Measurements from ENCODE around the gene MAPK8IP1. TPM values are rescaled to one million over a fixed set of nuclear protein-coding genes. Genes with fewer than 3 reads are reported as not detected.

Gene MAPK8IP1
- total RNA-seq, 1 donor from 2014 or later = 48.1 TPM

DNA sequence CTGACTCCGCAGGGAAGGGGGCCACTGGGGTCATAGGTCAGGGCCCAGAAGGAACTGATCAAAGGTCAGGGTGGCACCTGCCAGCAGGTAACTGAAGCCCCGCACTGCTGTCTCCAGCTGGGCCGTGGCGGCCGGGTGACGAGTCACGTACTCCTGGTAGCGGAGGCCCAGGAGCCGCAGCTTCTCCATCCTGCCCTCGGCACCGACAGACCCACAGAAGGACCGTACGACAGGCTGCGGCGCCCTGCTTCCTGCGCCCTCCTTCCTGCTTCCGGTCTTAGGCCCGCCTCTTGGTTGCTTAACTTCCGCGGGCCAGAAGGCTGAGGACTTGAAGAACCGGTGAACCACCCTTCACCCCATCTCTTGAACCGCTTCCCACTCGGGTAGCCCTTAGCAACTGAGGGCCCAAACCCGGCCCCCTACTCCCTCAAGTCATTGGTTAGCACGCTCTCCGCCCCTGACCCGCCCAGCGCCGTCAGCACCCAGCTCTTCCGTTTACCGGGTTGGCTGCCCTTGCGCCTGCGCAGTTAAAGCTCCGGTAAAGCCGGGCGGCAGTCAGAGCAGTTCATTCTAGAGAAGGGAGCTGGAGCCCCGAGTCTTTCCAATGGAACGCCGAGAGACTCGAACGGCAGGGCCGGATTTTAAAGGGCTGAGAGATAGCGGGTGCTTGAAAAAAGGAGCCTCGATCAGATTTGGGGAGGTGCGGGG, 32.3 kb downstream of the MAPK8IP1 start, which contains the start of gene PEX16:
Gene PEX16, minus strand, starts transcription at position 255 of the 708 bp plus-strand sequence. Its CDS starts 66 bp downstream, at position 189.
- H3K36me3 Mint-ChIP-seq (ENCODE audit: insufficient read depth) = no peaks in the 10 kb centered on the region
- no peaks in the 10 kb centered on the region for H3K9me3 Mint-ChIP-seq (ENCODE audit: low read depth)
- H3K27ac Mint-ChIP-seq = peak within 1 kb of the TSS; percentile 98
- H3K4me1 Mint-ChIP-seq (ENCODE audit: low read depth) = peaks cover 22% of the 10 kb centered on the region
- TF ChIP-seq, protein P1, sequence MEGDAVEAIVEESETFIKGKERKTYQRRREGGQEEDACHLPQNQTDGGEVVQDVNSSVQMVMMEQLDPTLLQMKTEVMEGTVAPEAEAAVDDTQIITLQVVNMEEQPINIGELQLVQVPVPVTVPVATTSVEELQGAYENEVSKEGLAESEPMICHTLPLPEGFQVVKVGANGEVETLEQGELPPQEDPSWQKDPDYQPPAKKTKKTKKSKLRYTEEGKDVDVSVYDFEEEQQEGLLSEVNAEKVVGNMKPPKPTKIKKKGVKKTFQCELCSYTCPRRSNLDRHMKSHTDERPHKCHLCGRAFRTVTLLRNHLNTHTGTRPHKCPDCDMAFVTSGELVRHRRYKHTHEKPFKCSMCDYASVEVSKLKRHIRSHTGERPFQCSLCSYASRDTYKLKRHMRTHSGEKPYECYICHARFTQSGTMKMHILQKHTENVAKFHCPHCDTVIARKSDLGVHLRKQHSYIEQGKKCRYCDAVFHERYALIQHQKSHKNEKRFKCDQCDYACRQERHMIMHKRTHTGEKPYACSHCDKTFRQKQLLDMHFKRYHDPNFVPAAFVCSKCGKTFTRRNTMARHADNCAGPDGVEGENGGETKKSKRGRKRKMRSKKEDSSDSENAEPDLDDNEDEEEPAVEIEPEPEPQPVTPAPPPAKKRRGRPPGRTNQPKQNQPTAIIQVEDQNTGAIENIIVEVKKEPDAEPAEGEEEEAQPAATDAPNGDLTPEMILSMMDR (IDR thresholded peaks at IDR 0.05; ENCODE audit: unreplicated experiment) = no peak
- no peaks in the 10 kb centered on the region for H3K27me3 Mint-ChIP-seq
- peak; percentile 85 for DNase-seq (ENCODE audit: low spot score, unreplicated experiment)
- peak within 1 kb of the TSS; percentile 95 for H3K4me3 Mint-ChIP-seq (ENCODE audit: low read depth)

DNA sequence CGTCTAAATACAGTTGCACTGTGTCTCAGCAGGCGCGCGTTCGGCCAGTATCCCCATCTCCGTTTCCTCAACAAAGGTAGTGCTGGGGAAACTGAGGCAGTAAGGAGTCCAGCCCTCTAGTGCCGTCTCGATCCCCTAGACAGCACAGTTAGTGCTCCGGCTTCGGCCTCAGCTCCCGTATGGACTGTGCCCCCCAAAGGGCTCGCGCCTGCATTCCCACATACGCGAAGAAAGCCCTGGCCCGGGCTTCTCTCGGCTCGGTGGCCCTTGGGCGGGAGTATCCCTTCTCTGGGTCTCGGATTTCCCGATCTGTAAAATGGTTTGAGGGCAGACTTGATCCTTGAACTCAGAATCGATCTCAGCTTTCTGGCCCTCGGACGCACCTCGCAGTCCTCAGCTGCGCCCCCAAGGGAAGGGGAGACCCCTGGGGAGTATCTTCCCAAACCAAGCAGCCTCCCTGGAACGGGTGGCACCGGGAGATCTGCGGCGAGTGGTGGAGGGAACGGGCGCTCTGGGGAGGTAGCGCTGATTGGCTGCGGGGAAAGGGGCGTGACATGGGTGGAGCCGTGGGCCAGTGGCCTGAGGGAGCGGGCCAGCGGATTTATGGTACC, 33.0 kb downstream of the MAPK8IP1 start:
- DNase-seq (ENCODE audit: low spot score, unreplicated experiment) = peak; percentile 52
- Mint-ChIP-seq H3K27me3 (peaks cover 3% of the 10 kb centered on the region), H3K36me3 (ENCODE audit: insufficient read depth) (no peaks in the 10 kb centered on the region), H3K27ac (peak overlapping the region; percentile 98), H3K4me3 (ENCODE audit: low read depth) (peak overlapping the region; percentile 95), H3K4me1 (ENCODE audit: low read depth) (peaks cover 24% of the 10 kb centered on the region), H3K9me3 (ENCODE audit: low read depth) (no peaks in the 10 kb centered on the region)
- TF ChIP-seq, protein P1 (IDR thresholded peaks at IDR 0.05; ENCODE audit: unreplicated experiment) = no peak

DNA sequence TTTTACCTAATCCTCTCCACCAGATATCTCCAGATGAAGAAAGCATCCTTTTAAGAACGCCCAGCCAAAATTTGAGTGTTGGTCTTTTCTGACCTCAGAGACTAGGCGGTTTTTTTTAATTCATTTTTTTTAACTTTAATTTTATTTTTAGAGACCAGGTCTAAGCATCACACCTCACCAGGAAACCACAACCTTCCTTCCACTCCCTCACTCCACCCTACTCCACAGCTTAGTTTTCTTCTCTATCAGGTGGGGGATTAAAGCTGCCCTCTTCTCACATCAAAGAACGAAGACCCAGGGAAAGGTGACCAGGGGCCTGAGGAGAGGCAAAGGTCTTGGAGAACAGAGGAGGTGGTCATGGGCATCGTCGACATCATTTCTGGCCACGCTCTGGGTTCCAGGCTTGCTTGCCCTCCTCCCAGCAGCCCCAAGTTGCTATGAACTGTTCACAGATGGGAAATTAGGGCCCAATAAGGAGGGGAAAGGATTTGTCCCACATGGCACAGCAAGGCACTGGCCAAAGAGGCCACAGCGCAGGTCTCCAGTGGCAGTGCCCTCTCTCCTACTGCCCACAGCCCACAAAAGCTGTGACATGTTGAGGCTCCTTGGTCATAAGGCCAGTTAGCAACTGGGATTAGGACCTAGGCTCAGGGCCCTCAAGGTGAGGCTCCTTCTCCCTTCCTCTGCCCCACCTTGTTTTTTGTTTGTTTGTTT, 33.7 kb downstream of the MAPK8IP1 start:
- DNase-seq (ENCODE audit: low spot score, unreplicated experiment) = no peak

DNA sequence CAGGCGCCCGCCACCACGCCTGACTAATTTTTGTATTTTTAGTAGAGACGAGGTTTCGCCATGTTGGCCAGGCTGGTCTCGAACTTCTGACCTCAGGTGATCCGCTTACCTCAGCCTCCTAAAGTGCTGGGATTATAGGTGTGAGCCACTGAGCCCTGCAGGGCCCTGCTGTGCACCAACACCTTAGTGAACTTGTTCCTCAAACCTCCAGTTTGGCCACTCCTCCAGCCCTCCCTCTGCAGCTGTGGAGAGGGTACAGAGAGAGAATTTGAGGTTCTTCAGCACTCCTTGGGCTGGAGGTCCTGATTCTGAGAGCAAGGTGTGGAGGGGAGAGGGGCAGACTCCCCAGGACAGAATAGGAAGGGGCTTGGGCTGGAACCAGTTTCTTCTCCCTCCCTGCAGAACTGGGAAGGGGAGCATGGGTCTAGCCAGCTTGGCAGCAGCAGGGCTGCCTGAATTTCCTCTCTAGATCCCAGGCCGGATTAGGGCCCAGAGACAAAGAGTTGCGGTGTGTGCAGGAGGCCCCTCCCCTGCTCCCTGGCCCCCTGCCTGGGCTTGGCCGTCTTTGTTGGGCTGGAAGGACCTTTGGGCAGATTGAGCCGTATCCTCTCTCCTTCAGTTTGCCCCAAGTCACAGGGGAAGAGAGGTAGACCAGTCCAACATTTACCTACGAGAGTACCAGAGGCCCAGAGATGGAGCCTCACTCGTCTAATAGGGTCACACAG, 34.5 kb downstream of the MAPK8IP1 start:
- peaks cover 8% of the 10 kb centered on the region for H3K27me3 Mint-ChIP-seq
- no peak for DNase-seq (ENCODE audit: low spot score, unreplicated experiment)
- no peak overlapping the region for H3K27ac Mint-ChIP-seq
- H3K4me1 Mint-ChIP-seq (ENCODE audit: low read depth) = peaks cover 26% of the 10 kb centered on the region
- no peak overlapping the region for H3K4me3 Mint-ChIP-seq (ENCODE audit: low read depth)
- H3K36me3 Mint-ChIP-seq (ENCODE audit: insufficient read depth) = no peaks in the 10 kb centered on the region
- TF ChIP-seq, protein P1 (IDR thresholded peaks at IDR 0.05; ENCODE audit: unreplicated experiment) = no peak
- H3K9me3 Mint-ChIP-seq (ENCODE audit: low read depth) = no peaks in the 10 kb centered on the region

More for the DNA sequence above, 33.7 kb downstream of the MAPK8IP1 start:
- TF ChIP-seq, protein P1 (IDR thresholded peaks at IDR 0.05; ENCODE audit: unreplicated experiment) = no peak
- H3K27ac Mint-ChIP-seq = no peak overlapping the region
- H3K9me3 Mint-ChIP-seq (ENCODE audit: low read depth) = no peaks in the 10 kb centered on the region
- peaks cover 4% of the 10 kb centered on the region for H3K27me3 Mint-ChIP-seq
- peak overlapping the region; percentile 95 for H3K4me3 Mint-ChIP-seq (ENCODE audit: low read depth)
- H3K4me1 Mint-ChIP-seq (ENCODE audit: low read depth) = peaks cover 24% of the 10 kb centered on the region
- no peaks in the 10 kb centered on the region for H3K36me3 Mint-ChIP-seq (ENCODE audit: insufficient read depth)

Data from progenitor cell of endocrine pancreas (in vitro differentiated cells).